ENCODE measurements around the gene ACE2.

Gene ACE2

DNA sequence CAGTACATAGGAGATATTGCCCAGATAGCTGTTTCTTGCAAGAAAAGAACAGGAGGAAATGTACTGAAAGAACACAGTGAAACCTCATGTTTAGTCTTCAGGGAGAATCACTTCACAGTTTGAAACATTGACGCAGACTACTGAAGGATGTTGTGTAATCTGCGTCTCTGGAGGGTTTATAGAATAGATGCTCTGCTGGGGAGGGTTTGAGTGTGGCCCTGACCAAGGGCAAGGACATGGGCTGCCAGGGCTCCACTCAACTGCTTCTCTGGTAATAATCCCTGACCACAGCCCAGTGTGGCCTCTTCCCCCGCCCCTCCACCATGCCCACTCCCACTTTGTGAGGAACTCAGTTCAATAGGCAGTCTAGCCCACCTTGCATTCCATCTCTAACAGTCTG lies 15.8 kb upstream of the ACE2 start:
- Histone ChIP-seq H3K9me3 (ENCODE audit: control insufficient read depth, insufficient read depth, low read depth, low read length) (no peaks in the 10 kb centered on the region), H3K4me1 (ENCODE audit: control insufficient read depth, insufficient read depth, low read length) (peaks cover 9% of the 10 kb centered on the region; the same call in 1 of the 2 replicates), H3K9ac (ENCODE audit: low read length) (no peak overlapping the region), H3K27ac (ENCODE audit: low read depth, low read length) (no peak overlapping the region), H3K36me3 (ENCODE audit: control insufficient read depth, insufficient read depth, low read length) (no peaks in the 10 kb centered on the region), H3K4me3 (ENCODE audit: low read depth, low read length) (no peak overlapping the region), H3K27me3 (ENCODE audit: control insufficient read depth, insufficient read depth, low read length) (peaks cover 26% of the 10 kb centered on the region; the same call in 1 of the 2 replicates)

DNA sequence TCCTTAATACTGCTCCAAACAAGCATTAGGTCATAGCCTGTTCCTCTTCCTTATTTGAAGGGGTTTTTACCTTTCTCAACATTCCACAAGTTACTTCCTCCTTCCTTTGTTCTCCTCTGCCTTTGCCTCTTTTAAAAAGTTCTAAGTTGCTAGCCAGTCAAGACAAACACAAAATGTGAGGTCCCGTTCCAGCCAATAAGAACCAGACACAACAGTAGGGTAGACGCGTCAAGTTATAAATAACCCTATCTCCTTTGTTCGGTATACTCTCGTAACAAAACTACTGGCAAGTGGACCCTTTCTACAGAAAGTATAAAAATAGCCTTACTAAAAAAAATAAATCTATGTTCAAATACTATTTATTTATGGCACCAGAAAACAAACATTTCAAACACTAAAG lies 6.3 kb upstream of the ACE2 start:
- no peaks in the 10 kb centered on the region; the same call in 1 of the 2 replicates for H3K4me1 ChIP-seq (ENCODE audit: control insufficient read depth, insufficient read depth, low read length)
- H3K4me3 ChIP-seq (ENCODE audit: low read depth, low read length) = no peak overlapping the region
- no peak overlapping the region for H3K27ac ChIP-seq (ENCODE audit: low read depth, low read length)
- H3K27me3 ChIP-seq (ENCODE audit: control insufficient read depth, insufficient read depth, low read length) = peaks cover 26% of the 10 kb centered on the region; the same call in 1 of the 2 replicates
- H3K9ac ChIP-seq (ENCODE audit: low read length) = no peak overlapping the region
- no peaks in the 10 kb centered on the region for H3K9me3 ChIP-seq (ENCODE audit: control insufficient read depth, insufficient read depth, low read depth, low read length)
- H3K36me3 ChIP-seq (ENCODE audit: control insufficient read depth, insufficient read depth, low read length) = no peaks in the 10 kb centered on the region

DNA sequence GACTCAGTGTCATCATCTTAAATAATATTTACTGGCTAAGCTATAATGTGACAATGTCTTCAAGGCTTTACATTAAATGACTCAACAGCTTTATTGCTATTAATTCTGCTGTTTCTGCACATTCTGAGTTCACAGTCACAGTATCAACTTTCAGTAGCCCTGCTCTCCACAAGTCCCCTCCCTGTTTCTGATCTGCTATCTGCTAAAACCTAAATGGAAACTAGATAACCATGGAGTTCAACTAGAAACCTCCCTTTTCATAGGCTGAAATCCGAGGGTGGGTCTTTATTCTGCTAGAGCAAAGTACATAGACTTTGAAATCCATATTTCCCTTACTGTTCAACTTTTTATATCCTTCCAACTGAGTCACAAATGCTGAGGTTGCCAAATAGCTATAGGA lies 5.4 kb upstream of the ACE2 start:
- Histone ChIP-seq H3K36me3 (ENCODE audit: control insufficient read depth, insufficient read depth, low read length) (no peaks in the 10 kb centered on the region), H3K9ac (ENCODE audit: low read length) (no peak overlapping the region), H3K27me3 (ENCODE audit: control insufficient read depth, insufficient read depth, low read length) (peaks cover 26% of the 10 kb centered on the region; the same call in 1 of the 2 replicates), H3K4me1 (ENCODE audit: control insufficient read depth, insufficient read depth, low read length) (no peaks in the 10 kb centered on the region; the same call in 1 of the 2 replicates), H3K9me3 (ENCODE audit: control insufficient read depth, insufficient read depth, low read depth, low read length) (no peaks in the 10 kb centered on the region), H3K27ac (ENCODE audit: low read depth, low read length) (no peak overlapping the region), H3K4me3 (ENCODE audit: low read depth, low read length) (no peak overlapping the region)

DNA sequence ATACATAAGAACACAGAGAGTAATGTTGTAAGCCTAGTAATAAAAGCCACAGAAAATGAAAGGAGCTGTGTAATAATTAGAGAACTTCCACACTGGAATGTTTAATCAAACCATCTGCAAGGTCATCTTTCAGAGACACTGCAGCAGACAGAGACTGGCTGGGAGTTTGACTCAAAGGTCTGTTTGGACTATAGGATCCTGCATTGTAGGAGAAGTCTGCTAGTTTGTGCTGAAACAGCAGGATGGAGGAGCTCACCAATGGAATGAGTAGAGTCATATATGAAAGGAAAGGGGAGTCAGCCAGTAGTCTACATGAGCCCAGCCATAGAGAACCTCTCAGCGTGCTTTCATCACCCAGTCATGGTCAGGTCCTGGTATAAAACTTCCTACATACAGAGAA lies 4.5 kb upstream of the ACE2 start:
- H3K36me3 ChIP-seq (ENCODE audit: control insufficient read depth, insufficient read depth, low read length) = no peaks in the 10 kb centered on the region
- H3K9me3 ChIP-seq (ENCODE audit: control insufficient read depth, insufficient read depth, low read depth, low read length) = no peaks in the 10 kb centered on the region
- no peak overlapping the region for H3K9ac ChIP-seq (ENCODE audit: low read length)
- H3K27me3 ChIP-seq (ENCODE audit: control insufficient read depth, insufficient read depth, low read length) = peaks cover 19% of the 10 kb centered on the region; the same call in 1 of the 2 replicates
- H3K27ac ChIP-seq (ENCODE audit: low read depth, low read length) = no peak overlapping the region
- H3K4me3 ChIP-seq (ENCODE audit: low read depth, low read length) = no peak overlapping the region
- peaks cover 5% of the 10 kb centered on the region; the same call in 1 of the 2 replicates for H3K4me1 ChIP-seq (ENCODE audit: control insufficient read depth, insufficient read depth, low read length)

GRCh38 chrX:15602761-15603160 lies 2.0 kb upstream of the ACE2 start:
- Histone ChIP-seq H3K4me1 (ENCODE audit: control insufficient read depth, insufficient read depth, low read length) (peaks cover 13% of the 10 kb centered on the region; the same call in 1 of the 2 replicates), H3K27me3 (ENCODE audit: control insufficient read depth, insufficient read depth, low read length) (peaks cover 21% of the 10 kb centered on the region; the same call in 1 of the 2 replicates), H3K9me3 (ENCODE audit: control insufficient read depth, insufficient read depth, low read depth, low read length) (no peaks in the 10 kb centered on the region), H3K9ac (ENCODE audit: low read length) (no peak overlapping the region), H3K36me3 (ENCODE audit: control insufficient read depth, insufficient read depth, low read length) (no peaks in the 10 kb centered on the region), H3K27ac (ENCODE audit: low read depth, low read length) (no peak overlapping the region), H3K4me3 (ENCODE audit: low read depth, low read length) (no peak overlapping the region)

GRCh38 chrX:15601932-15602331 lies 1.2 kb upstream of the ACE2 start:
- no peak overlapping the region for H3K9ac ChIP-seq (ENCODE audit: low read length)

GRCh38 chrX:15600049-15600448 lies 711 bp downstream of the ACE2 start:
- no peaks in the 10 kb centered on the region for H3K36me3 ChIP-seq (ENCODE audit: control insufficient read depth, insufficient read depth, low read length)
- H3K27ac ChIP-seq (ENCODE audit: low read depth, low read length) = no peak overlapping the region
- H3K9ac ChIP-seq (ENCODE audit: low read length) = no peak overlapping the region
- peaks cover 20% of the 10 kb centered on the region; the same call in 1 of the 2 replicates for H3K27me3 ChIP-seq (ENCODE audit: control insufficient read depth, insufficient read depth, low read length)
- peaks cover 13% of the 10 kb centered on the region; the same call in 1 of the 2 replicates for H3K4me1 ChIP-seq (ENCODE audit: control insufficient read depth, insufficient read depth, low read length)
- no peak overlapping the region for H3K4me3 ChIP-seq (ENCODE audit: low read depth, low read length)
- H3K9me3 ChIP-seq (ENCODE audit: control insufficient read depth, insufficient read depth, low read depth, low read length) = no peaks in the 10 kb centered on the region

More at GRCh38 chrX:15601932-15602331, 1.2 kb upstream of the ACE2 start:
- peaks cover 13% of the 10 kb centered on the region; the same call in 1 of the 2 replicates for H3K4me1 ChIP-seq (ENCODE audit: control insufficient read depth, insufficient read depth, low read length)
- H3K27ac ChIP-seq (ENCODE audit: low read depth, low read length) = no peak overlapping the region
- H3K27me3 ChIP-seq (ENCODE audit: control insufficient read depth, insufficient read depth, low read length) = peaks cover 22% of the 10 kb centered on the region; the same call in 1 of the 2 replicates
- no peak overlapping the region for H3K4me3 ChIP-seq (ENCODE audit: low read depth, low read length)
- H3K9me3 ChIP-seq (ENCODE audit: control insufficient read depth, insufficient read depth, low read depth, low read length) = no peaks in the 10 kb centered on the region
- no peaks in the 10 kb centered on the region for H3K36me3 ChIP-seq (ENCODE audit: control insufficient read depth, insufficient read depth, low read length)

- Histone ChIP-seq H3K9me3 (ENCODE audit: control insufficient read depth, insufficient read depth, low read depth, low read length) (no peaks in the 10 kb centered on the region), H3K4me3 (ENCODE audit: low read depth, low read length) (no peak overlapping the region), H3K9ac (ENCODE audit: low read length) (no peak overlapping the region), H3K27me3 (ENCODE audit: control insufficient read depth, insufficient read depth, low read length) (peaks cover 19% of the 10 kb centered on the region; the same call in 1 of the 2 replicates), H3K27ac (ENCODE audit: low read depth, low read length) (no peak overlapping the region), H3K36me3 (ENCODE audit: control insufficient read depth, insufficient read depth, low read length) (no peaks in the 10 kb centered on the region), H3K4me1 (ENCODE audit: control insufficient read depth, insufficient read depth, low read length) (peaks cover 13% of the 10 kb centered on the region; the same call in 1 of the 2 replicates)
Observed at GRCh38 chrX:15599461-15599860, 1.3 kb downstream of the ACE2 start.

DNA sequence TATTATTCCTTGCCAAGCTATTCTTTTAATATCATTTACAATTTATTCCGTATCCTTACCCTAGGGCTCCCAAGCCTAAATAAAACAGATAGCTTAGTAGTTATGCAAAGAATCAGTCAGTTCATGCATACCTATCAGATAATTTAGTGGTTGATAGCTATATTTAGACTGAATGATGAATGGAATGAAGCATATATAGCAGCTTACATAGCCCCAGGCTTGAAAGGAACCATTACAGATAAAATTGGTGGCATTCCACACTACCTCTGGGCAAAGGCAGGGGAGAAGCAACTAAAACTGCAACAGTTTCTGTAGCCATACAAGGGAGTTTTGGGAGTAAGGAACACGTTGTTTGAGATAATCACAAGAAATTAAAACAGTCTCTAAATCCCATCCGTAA lies 2.7 kb downstream of the ACE2 start:
- Histone ChIP-seq H3K27ac (ENCODE audit: low read depth, low read length) (no peak overlapping the region), H3K9ac (ENCODE audit: low read length) (no peak overlapping the region), H3K27me3 (ENCODE audit: control insufficient read depth, insufficient read depth, low read length) (peaks cover 17% of the 10 kb centered on the region; the same call in 1 of the 2 replicates), H3K9me3 (ENCODE audit: control insufficient read depth, insufficient read depth, low read depth, low read length) (no peaks in the 10 kb centered on the region), H3K36me3 (ENCODE audit: control insufficient read depth, insufficient read depth, low read length) (no peaks in the 10 kb centered on the region), H3K4me3 (ENCODE audit: low read depth, low read length) (no peak overlapping the region), H3K4me1 (ENCODE audit: control insufficient read depth, insufficient read depth, low read length) (peaks cover 13% of the 10 kb centered on the region; the same call in 1 of the 2 replicates)

- Histone ChIP-seq H3K4me3 (ENCODE audit: low read depth, low read length) (no peak overlapping the region), H3K9ac (ENCODE audit: low read length) (no peak overlapping the region), H3K36me3 (ENCODE audit: control insufficient read depth, insufficient read depth, low read length) (no peaks in the 10 kb centered on the region), H3K27me3 (ENCODE audit: control insufficient read depth, insufficient read depth, low read length) (peaks cover 26% of the 10 kb centered on the region; the same call in 1 of the 2 replicates), H3K9me3 (ENCODE audit: control insufficient read depth, insufficient read depth, low read depth, low read length) (no peaks in the 10 kb centered on the region), H3K27ac (ENCODE audit: low read depth, low read length) (no peak overlapping the region), H3K4me1 (ENCODE audit: control insufficient read depth, insufficient read depth, low read length) (no peaks in the 10 kb centered on the region; the same call in 1 of the 2 replicates)
Observed at GRCh38 chrX:15594371-15594770, 6.4 kb downstream of the ACE2 start.

DNA sequence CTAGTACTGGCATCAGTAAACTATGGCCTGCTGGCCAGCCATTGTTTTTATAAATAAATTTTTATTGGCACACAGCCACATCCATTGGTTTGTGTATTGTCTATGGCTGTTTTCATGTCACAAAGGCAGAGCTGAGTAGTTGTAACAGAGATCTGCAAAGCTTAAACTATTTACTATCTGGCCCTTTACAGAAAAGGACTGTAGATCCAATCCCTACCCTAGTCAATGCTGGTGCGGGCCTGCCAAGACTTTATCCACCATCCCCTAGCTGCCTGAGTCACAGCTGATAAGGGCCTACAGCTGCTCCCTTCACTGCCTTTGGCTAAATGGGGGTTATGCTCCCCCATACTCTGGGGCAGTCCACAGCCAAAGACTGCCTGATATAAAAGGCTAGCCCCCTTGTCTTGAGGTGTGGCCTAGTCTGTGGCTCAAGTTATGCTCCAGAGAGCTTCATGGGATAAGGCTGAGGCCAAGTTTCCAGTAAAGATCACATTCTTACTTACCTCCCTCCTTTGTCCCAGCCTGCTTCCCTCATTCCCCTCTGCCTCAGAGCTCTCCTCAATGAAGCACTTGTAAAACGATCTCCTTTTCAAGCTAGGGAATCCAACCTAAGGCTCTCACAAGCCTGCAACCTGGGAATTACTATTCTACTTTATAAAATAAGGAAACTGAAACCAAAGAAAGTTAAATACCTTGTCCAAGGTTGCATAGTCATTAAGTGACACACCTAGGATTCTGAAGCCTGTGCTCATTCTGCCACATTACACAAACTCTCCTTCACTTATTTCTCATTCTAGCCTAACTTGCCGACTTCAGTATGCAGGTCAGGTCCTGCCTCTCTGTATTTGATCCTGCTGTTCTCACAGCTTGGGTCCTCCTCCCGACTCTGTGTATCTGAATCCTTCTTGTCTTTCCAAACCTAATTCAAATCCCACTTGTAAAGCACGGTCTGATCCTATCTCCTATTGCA lies 20.7 kb downstream of the ACE2 start:
- H3K9me3 ChIP-seq (ENCODE audit: control insufficient read depth, insufficient read depth, low read depth, low read length) = peaks cover 4% of the 10 kb centered on the region; the same call in 1 of the 2 replicates
- no peak overlapping the region for H3K27ac ChIP-seq (ENCODE audit: low read depth, low read length)
- H3K27me3 ChIP-seq (ENCODE audit: control insufficient read depth, insufficient read depth, low read length) = peaks cover 16% of the 10 kb centered on the region; the same call in 1 of the 2 replicates
- no peak overlapping the region for H3K4me3 ChIP-seq (ENCODE audit: low read depth, low read length)
- H3K36me3 ChIP-seq (ENCODE audit: control insufficient read depth, insufficient read depth, low read length) = no peaks in the 10 kb centered on the region
- no peak overlapping the region for H3K9ac ChIP-seq (ENCODE audit: low read length)
- H3K4me1 ChIP-seq (ENCODE audit: control insufficient read depth, insufficient read depth, low read length) = peaks cover 22% of the 10 kb centered on the region

All from HUES6 (cell line).